ENCODE measurements around the gene EPS15. TPM values are rescaled to one million over a fixed set of nuclear protein-coding genes. Genes with fewer than 3 reads are reported as not detected.
"Not testable (repeated sequence)": the region's sequence is repeated elsewhere in the genome, so short reads cannot be mapped to it uniquely, and the experiment has no call there.

Gene EPS15
- total and polyA plus RNA-seq, 7 donors: 9.8 to 71.9 (median 46.1) TPM

GRCh38 chr1:51504806-51505525 is 14.1 kb downstream of the EPS15 start:
- 89 to 94% (median 90%) methylated on average over 11 of the region's 11 CpGs for WGBS, 3 donors
- Histone ChIP-seq H3K27me3 (ENCODE audit: insufficient read depth in 3 of 3, low read length in 2 of 3) (no peaks in the 10 kb centered on the region), H3K4me3 (no peak overlapping the region), H3K36me3 (ENCODE audit: insufficient read depth in 1 of 2, low read depth in 1 of 2) (peaks cover 0 to 5% of the 10 kb centered on the region in 2 donors), H3K4me1 (peaks cover 26% of the 10 kb centered on the region), H3K27ac (no peak overlapping the region), H3K9me3 (no peaks in the 10 kb centered on the region)
- ATAC-seq (peak in 1 of 4 donors; percentile 34), DNase-seq (no peak)
- TF ChIP-seq CTCF (IDR thresholded peaks at IDR 0.05): no peak
- intact Hi-C loops (cut with DNase I): no loop called here

- not testable (repeated sequence) for H3K36me3 ChIP-seq (ENCODE audit: insufficient read depth in 1 of 2, low read depth in 1 of 2); DNase-seq
These were observed 17.8 kb downstream of the EPS15 start for GRCh38 chr1:51501218-51501630.

GRCh38 chr1:51499694-51500093 is 19.4 kb downstream of the EPS15 start:
- DNase-seq: no peak
- H3K4me1 ChIP-seq: peaks cover 34% of the 10 kb centered on the region
- no peak overlapping the region for H3K4me3 ChIP-seq
- TF ChIP-seq CTCF (IDR thresholded peaks at IDR 0.05): no peak
- ATAC-seq: no peak
- intact Hi-C loops (cut with DNase I): no loop called here
- H3K36me3 ChIP-seq (ENCODE audit: insufficient read depth in 1 of 2, low read depth in 1 of 2): peaks cover 0 to 5% of the 10 kb centered on the region in 2 donors
- 95 to 98% (median 96%) methylated on average over 2 of the region's 2 CpGs for WGBS, 3 donors
- H3K27me3 ChIP-seq (ENCODE audit: insufficient read depth in 3 of 3, low read length in 2 of 3): no peaks in the 10 kb centered on the region
- H3K9me3 ChIP-seq: no peaks in the 10 kb centered on the region
- no peak overlapping the region for H3K27ac ChIP-seq

More at GRCh38 chr1:51501218-51501630, 17.8 kb downstream of the EPS15 start:
- intact Hi-C loops (cut with DNase I); H3K4me3 ChIP-seq; H3K27me3 ChIP-seq (ENCODE audit: insufficient read depth in 3 of 3, low read length in 2 of 3); ATAC-seq; H3K9me3 ChIP-seq; H3K27ac ChIP-seq: not testable (repeated sequence)
- H3K4me1 ChIP-seq: peaks cover 21% of the 10 kb centered on the region
- 95 to 98% (median 97%) methylated on average over 8 of the region's 8 CpGs for WGBS, 3 donors

GRCh38 chr1:51498924-51499323 is 20.1 kb downstream of the EPS15 start:
- Histone ChIP-seq H3K4me3 (no peak overlapping the region), H3K4me1 (peaks cover 41% of the 10 kb centered on the region), H3K27me3 (ENCODE audit: insufficient read depth in 3 of 3, low read length in 2 of 3) (no peaks in the 10 kb centered on the region), H3K36me3 (ENCODE audit: insufficient read depth in 1 of 2, low read depth in 1 of 2) (peaks cover 0 to 2% of the 10 kb centered on the region in 2 donors), H3K27ac (no peak overlapping the region), H3K9me3 (no peaks in the 10 kb centered on the region)
- TF ChIP-seq CTCF (IDR thresholded peaks at IDR 0.05): no peak
- WGBS, 3 donors: 74 to 89% (median 77%) methylated on average over 2 of the region's 2 CpGs
- intact Hi-C loops (cut with DNase I): no loop called here
- DNase-seq (no peak), ATAC-seq (no peak)

GRCh38 chr1:51497340-51497739 is 21.7 kb downstream of the EPS15 start:
- no peak overlapping the region for H3K27ac ChIP-seq
- 83 to 95% (median 86%) methylated on average over 5 of the region's 5 CpGs for WGBS, 3 donors
- no peaks in the 10 kb centered on the region for H3K9me3 ChIP-seq
- ATAC-seq (peak in 1 of 4 donors; percentile 59), DNase-seq (no peak)
- no peak for TF ChIP-seq CTCF (IDR thresholded peaks at IDR 0.05)
- intact Hi-C loops (cut with DNase I): no loop called here
- H3K36me3 ChIP-seq (ENCODE audit: insufficient read depth in 1 of 2, low read depth in 1 of 2): no peaks in the 10 kb centered on the region
- H3K4me1 ChIP-seq: peaks cover 45% of the 10 kb centered on the region
- no peaks in the 10 kb centered on the region for H3K27me3 ChIP-seq (ENCODE audit: insufficient read depth in 3 of 3, low read length in 2 of 3)
- H3K4me3 ChIP-seq: no peak overlapping the region

Data from psoas muscle (tissue), 8 donors.